ENCODE data around the gene RAB1B.

DNA sequence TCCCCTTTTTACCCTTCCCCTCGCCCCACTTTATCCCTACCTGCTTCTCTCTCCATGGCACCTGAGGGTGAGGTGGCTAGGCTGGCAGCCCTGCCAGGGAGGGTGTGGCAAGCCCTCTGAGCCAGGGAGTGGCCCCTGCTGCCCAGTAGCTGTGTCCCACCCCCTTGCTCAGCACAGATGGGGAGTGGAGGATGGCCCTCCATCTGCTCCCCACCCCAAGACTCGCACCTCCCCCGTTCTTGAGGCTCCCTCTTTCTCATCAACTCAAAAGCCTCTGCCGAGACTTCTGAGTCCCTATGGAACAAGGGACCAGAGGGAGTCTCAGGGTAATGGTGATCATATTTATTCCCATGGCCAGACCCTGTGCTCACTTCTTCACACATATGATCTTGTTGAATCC lies 24.9 kb downstream of the RAB1B start:
- no peak for TF ChIP-seq POLR2A (IDR thresholded peaks at IDR 0.05)
- TF ChIP-seq, protein P1, sequence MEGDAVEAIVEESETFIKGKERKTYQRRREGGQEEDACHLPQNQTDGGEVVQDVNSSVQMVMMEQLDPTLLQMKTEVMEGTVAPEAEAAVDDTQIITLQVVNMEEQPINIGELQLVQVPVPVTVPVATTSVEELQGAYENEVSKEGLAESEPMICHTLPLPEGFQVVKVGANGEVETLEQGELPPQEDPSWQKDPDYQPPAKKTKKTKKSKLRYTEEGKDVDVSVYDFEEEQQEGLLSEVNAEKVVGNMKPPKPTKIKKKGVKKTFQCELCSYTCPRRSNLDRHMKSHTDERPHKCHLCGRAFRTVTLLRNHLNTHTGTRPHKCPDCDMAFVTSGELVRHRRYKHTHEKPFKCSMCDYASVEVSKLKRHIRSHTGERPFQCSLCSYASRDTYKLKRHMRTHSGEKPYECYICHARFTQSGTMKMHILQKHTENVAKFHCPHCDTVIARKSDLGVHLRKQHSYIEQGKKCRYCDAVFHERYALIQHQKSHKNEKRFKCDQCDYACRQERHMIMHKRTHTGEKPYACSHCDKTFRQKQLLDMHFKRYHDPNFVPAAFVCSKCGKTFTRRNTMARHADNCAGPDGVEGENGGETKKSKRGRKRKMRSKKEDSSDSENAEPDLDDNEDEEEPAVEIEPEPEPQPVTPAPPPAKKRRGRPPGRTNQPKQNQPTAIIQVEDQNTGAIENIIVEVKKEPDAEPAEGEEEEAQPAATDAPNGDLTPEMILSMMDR (IDR thresholded peaks at IDR 0.05) = no peak
- TF ChIP-seq POLR2AphosphoS5 (IDR thresholded peaks at IDR 0.05) = no peak
- TF ChIP-seq EP300 (IDR thresholded peaks at IDR 0.05; ENCODE audit: low read depth) = no peak

Data from transverse colon (tissue), 4 donors.